ENCODE data around the gene USP21. TPM values are rescaled to one million over a fixed set of nuclear protein-coding genes. Genes with fewer than 3 reads are reported as not detected.

Gene USP21
- total and polyA plus RNA-seq, 2 of the 4 experiments (the other 2 are of a cell fraction) = 6.3 to 23.8 TPM

DNA sequence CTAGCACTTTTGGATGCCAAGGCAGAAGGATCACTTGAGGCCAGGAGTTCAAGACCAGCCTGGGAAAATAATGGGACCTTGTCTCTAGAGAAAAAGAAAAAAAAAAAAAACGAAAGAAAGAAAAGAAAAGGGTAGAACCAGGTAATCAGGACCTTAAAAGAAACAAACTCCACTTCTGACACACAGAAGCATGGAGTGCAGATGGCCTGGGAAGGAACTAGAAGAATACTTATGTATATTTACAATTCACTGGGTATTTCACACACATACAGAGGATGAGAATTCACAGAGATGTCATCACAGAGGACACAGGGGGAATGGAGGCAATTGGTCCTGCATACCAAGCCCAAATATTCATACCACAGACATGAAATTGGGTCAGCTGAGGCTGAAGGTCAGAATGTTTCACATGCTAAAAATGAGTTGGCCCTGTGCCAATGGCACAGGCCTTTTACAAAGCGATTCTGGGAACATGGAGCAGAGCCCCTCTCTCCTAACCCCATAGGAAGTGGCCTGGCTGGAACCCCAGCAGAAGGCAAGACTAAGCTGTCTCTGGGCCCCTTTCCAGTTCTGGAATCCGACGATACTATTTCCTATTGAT, 13.6 kb downstream of the USP21 start (continued):
- TF ChIP-seq, protein P1, sequence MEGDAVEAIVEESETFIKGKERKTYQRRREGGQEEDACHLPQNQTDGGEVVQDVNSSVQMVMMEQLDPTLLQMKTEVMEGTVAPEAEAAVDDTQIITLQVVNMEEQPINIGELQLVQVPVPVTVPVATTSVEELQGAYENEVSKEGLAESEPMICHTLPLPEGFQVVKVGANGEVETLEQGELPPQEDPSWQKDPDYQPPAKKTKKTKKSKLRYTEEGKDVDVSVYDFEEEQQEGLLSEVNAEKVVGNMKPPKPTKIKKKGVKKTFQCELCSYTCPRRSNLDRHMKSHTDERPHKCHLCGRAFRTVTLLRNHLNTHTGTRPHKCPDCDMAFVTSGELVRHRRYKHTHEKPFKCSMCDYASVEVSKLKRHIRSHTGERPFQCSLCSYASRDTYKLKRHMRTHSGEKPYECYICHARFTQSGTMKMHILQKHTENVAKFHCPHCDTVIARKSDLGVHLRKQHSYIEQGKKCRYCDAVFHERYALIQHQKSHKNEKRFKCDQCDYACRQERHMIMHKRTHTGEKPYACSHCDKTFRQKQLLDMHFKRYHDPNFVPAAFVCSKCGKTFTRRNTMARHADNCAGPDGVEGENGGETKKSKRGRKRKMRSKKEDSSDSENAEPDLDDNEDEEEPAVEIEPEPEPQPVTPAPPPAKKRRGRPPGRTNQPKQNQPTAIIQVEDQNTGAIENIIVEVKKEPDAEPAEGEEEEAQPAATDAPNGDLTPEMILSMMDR (conservative IDR thresholded peaks at IDR 0.05; ENCODE audit: low read depth, low read length) = no peak

DNA sequence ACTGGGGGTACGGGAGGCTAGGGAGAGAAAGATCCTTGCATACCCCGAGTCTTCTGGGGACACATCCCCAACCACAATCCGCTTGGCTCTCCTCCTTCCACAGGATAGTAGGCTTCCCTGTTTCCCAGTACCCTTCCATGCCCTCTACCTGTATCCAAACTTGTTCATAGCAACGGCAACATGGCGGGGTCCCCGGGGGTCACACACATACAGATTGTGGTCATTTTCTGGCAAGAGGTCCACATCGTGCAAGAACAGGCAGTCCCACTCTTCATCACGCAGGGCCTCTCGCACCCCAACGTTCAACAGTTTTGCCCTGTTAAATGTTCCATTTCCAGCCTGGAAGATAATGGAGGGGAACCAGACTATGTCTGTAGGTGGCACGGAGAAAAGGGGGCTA, 14.4 kb downstream of the USP21 start:
- Histone ChIP-seq H3K18ac (ENCODE audit: low read depth, low read length) (no peak overlapping the region), H3K9me1 (ENCODE audit: insufficient read depth, low read length) (peaks cover 11% of the 10 kb centered on the region), H2AFZ (replicated peaks; ENCODE audit: low read length, poor library complexity) (no peak overlapping the region), H3K23ac (ENCODE audit: low read depth, low read length) (0 out of 2 replicates have a peak overlapping the region, but pooled peaks have one; percentile 45), H4K91ac (ENCODE audit: insufficient read depth, low read depth, low read length) (no peak overlapping the region), H3K4me1 (ENCODE audit: control insufficient read depth, insufficient read depth, low read length) (peaks cover 17% of the 10 kb centered on the region), H2BK120ac (ENCODE audit: low read depth, low read length) (peak overlapping the region; percentile 48; the same call in 1 of the 2 replicates), H3K27me3 (ENCODE audit: control insufficient read depth, insufficient read depth, low read length) (no peaks in the 10 kb centered on the region), H2BK20ac (ENCODE audit: low read depth, low read length) (peak overlapping the region; percentile 23; the same call in 1 of the 2 replicates), H3K56ac (ENCODE audit: extremely low read depth, insufficient read depth, low read length) (no peak overlapping the region), H3K14ac (replicated peaks; ENCODE audit: low read depth, low read length) (no peak overlapping the region), H3K27ac (ENCODE audit: insufficient read depth, low read length) (peak overlapping the region; percentile 74; the same call in 1 of the 2 replicates), H3K9ac (ENCODE audit: low read depth, low read length) (no peak overlapping the region), H3K36me3 (ENCODE audit: control insufficient read depth, insufficient read depth, low read length) (peaks cover 46% of the 10 kb centered on the region), H3K9me3 (ENCODE audit: control insufficient read depth, insufficient read depth, low read length) (no peaks in the 10 kb centered on the region), H4K5ac (ENCODE audit: low read depth, low read length) (no peak overlapping the region), H2AK9ac (replicated peaks; ENCODE audit: low read depth, low read length, poor library complexity) (no peak overlapping the region), H2BK15ac (ENCODE audit: low read depth, low read length) (peak overlapping the region; percentile 56; the same call in 1 of the 3 replicates), H3K4ac (ENCODE audit: low read depth, low read length) (peak overlapping the region; percentile 71; the same call in 1 of the 2 replicates), H2BK5ac (ENCODE audit: low read depth, low read length, poor library complexity, severe bottlenecking) (peak overlapping the region; percentile 49), H3K79me1 (ENCODE audit: low read depth in 1 of 2, low read length in 2 of 2) (peaks cover 14 to 43% of the 10 kb centered on the region in 2 experiments), H4K20me1 (ENCODE audit: insufficient read depth, low read length) (peaks cover 13% of the 10 kb centered on the region; the same call in 1 of the 2 replicates), H2AK5ac (ENCODE audit: low read depth, low read length) (peak overlapping the region; percentile 47), H3K4me2 (ENCODE audit: low read depth, low read length) (no peak overlapping the region), H4K8ac (ENCODE audit: low read depth in 2 of 2, low read length in 2 of 2) (peak overlapping the region in 1 of 2 experiments; percentile 58; a peak in 1 of 4 replicates), H3K4me3 (ENCODE audit: insufficient read depth, low read depth, low read length) (no peak overlapping the region)
- DNase-seq (no peak), ATAC-seq (ENCODE audit: low read depth) (no peak)
- ChIA-PET POLR2A (ENCODE audit: unreplicated experiment) (no interaction called here), CTCF (no interaction called here)
- intact Hi-C loops (cut with micrococcal nuclease) = no loop called here
- TF ChIP-seq, protein P2, sequence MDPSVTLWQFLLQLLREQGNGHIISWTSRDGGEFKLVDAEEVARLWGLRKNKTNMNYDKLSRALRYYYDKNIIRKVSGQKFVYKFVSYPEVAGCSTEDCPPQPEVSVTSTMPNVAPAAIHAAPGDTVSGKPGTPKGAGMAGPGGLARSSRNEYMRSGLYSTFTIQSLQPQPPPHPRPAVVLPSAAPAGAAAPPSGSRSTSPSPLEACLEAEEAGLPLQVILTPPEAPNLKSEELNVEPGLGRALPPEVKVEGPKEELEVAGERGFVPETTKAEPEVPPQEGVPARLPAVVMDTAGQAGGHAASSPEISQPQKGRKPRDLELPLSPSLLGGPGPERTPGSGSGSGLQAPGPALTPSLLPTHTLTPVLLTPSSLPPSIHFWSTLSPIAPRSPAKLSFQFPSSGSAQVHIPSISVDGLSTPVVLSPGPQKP (IDR thresholded peaks at IDR 0.05; ENCODE audit: borderline replicate concordance, low read depth, low read length) = no peak
- TF ChIP-seq CEBPB (IDR thresholded peaks at IDR 0.05; ENCODE audit: low read depth, low read length) (no peak), MAZ (IDR thresholded peaks at IDR 0.05; ENCODE audit: borderline replicate concordance, low read depth, low read length) (no peak)
- TF ChIP-seq, protein P1 (conservative IDR thresholded peaks at IDR 0.05; ENCODE audit: low read depth, low read length) = no peak
- in situ Hi-C loops (cut with MboI; ENCODE audit: low sequenced_read_pairs) = no loop called here
- 88% methylated on average over 5 of the region's 11 CpGs; no CpG with 5 or more reads in 1 of the 2 experiments for WGBS, 2 experiments (ENCODE audit: extremely low coverage in 2 of 2, insufficient read length in 1 of 2)
- BruUV-seq (replicated peaks) = no TSS peak
- dilution Hi-C loops (cut with HindIII; ENCODE audit: low sequenced_read_pairs, unreplicated experiment) = no loop called here

Data from IMR-90 (cell line).